HCT116 (cell line): Measurements from ENCODE around the gene GBF1. TPM values are rescaled to one million over a fixed set of nuclear protein-coding genes. Genes with fewer than 3 reads are reported as not detected.

Experiments used
- ATAC-seq: fragments of 200-7000 bp; cut with Tn5 transposase; 2 replicates; pipeline ENCODE4 v1.9.1; 2020; ENCODE audit warnings: mild to moderate bottlenecking, moderate library complexity
- BruUV-seq: library from RNA; stranded (reverse); fragments of 400-500 nt; replicated peaks from 2 replicates; lab custom pipeline; 2021; lab: Mats Ljungman, UMichigan
- CTCF ChIA-PET: fragments of 300-600 bp; sonication (Branson Sonifier 250); formaldehyde crosslinking; loops from one replicate; lab custom pipeline; 2021; ENCODE audit warnings: antibody characterized with exemption; lab: Charles Lee
- POLR2A ChIA-PET: fragments of 300-600, 350-600 bp; sonication (Branson Sonifier 250); formaldehyde crosslinking; loops from one replicate; lab custom pipeline; 2021; ENCODE audit warnings: antibody characterized with exemption; lab: Charles Lee
- RAD21 ChIA-PET, 2 experiments: fragments of 300-600 bp; sonication (Branson Sonifier 250); formaldehyde crosslinking; loops; one replicate each; lab custom pipeline; 2023; ENCODE audit warnings: low total read pairs in 2 of 2; ENCODE audit not compliant: uncharacterized antibody in 2 of 2, unreplicated experiment in 2 of 2, low non-redundant PET in 1 of 2; lab: Charles Lee
- DNase-seq: peaks from one replicate; pipeline ENCODE4 v3.0.0-alpha.2; 2010; ENCODE audit warnings: low read depth, low spot score
- H2AFZ ChIP-seq: fragments of 200-600 bp; shearing (Covaris generic), sonication (generic); 2 replicates; pipeline ENCODE4 v1.6.1; 2017; ENCODE audit warnings: low read depth, mixed run types, mixed read lengths, antibody characterized with exemption, low read length; ENCODE audit not compliant: poor library complexity, severe bottlenecking
- H3K27ac ChIP-seq: 2 replicates; pipeline ENCODE4 v1.5.1; 2012; ENCODE audit warnings: low read depth, low read length
- H3K27me3 ChIP-seq: fragments of 200-600 bp; sonication (generic); 2 replicates; pipeline ENCODE4 v1.6.1; 2016; ENCODE audit warnings: mixed run types, low read length, mixed read lengths; ENCODE audit not compliant: insufficient read depth
- H3K36me3 ChIP-seq, 2 experiments: fragments of 200-500 bp in 1 of 2; fragments of 200-600 bp in 1 of 2; sonication (Bioruptor generic) in 1 of 2; sonication (generic) in 1 of 2; 2 replicates each; pipeline versions ENCODE4 v1.5.1 to v1.6.1; 2014 to 2016; ENCODE audit warnings: low read length in 2 of 2, inconsistent platforms in 1 of 2, mixed read lengths in 1 of 2, mixed run types in 1 of 2; ENCODE audit not compliant: insufficient read depth in 2 of 2, control insufficient read depth in 1 of 2
- H3K4me1 ChIP-seq, 2 experiments: fragments of 200-600 bp in 1 of 2; sonication (generic) in 1 of 2; 2 replicates each; pipeline versions ENCODE4 v1.5.1 to v1.6.1; 2012 to 2017; ENCODE audit warnings: low read length in 2 of 2, inconsistent platforms in 1 of 2, mild to moderate bottlenecking in 1 of 2, mixed read lengths in 1 of 2, mixed run types in 1 of 2, moderate library complexity in 1 of 2; ENCODE audit not compliant: insufficient read depth in 2 of 2, control insufficient read depth in 1 of 2
- H3K4me2 ChIP-seq: fragments of 200-600 bp; sonication (generic); 2 replicates; pipeline ENCODE4 v1.6.1; 2017; ENCODE audit warnings: mixed run types, low read length, mixed read lengths
- H3K4me3 ChIP-seq, 2 experiments: fragments of 200-600 bp in 1 of 2; sonication (generic) in 1 of 2; replicated peaks in 1 of 2; 2 replicates each; pipeline ENCODE4 v1.5.1; 2011 to 2016; ENCODE audit warnings: low read length in 2 of 2, control low read depth in 1 of 2, low read depth in 1 of 2, mild to moderate bottlenecking in 1 of 2, mixed read lengths in 1 of 2, mixed run types in 1 of 2
- H3K79me2 ChIP-seq: fragments of 200-600 bp; sonication (generic); 2 replicates; pipeline ENCODE4 v1.6.1; 2017; ENCODE audit warnings: mild to moderate bottlenecking, mixed run types, low read length, moderate library complexity, mixed read lengths; ENCODE audit not compliant: insufficient read depth
- H3K9ac ChIP-seq: fragments of 200-600 bp; sonication (generic); 2 replicates; pipeline ENCODE4 v1.6.1; 2016; ENCODE audit warnings: low read length, mixed read lengths
- H3K9me2 ChIP-seq: fragments of 200-600 bp; sonication (generic), shearing (Covaris generic); 2 replicates; pipeline ENCODE4 v1.6.1; 2017; ENCODE audit warnings: mixed run types, mild to moderate bottlenecking, moderate library complexity; ENCODE audit not compliant: insufficient read depth
- H3K9me3 ChIP-seq, 2 experiments: fragments of 200-500 bp in 1 of 2; fragments of 200-600 bp in 1 of 2; sonication (Bioruptor generic) in 1 of 2; sonication (generic) in 1 of 2; 2 replicates each; pipeline ENCODE4 v1.6.1; 2014 to 2017; ENCODE audit warnings: low read length in 2 of 2, mixed read lengths in 2 of 2, inconsistent platforms in 1 of 2, low read depth in 1 of 2, mild to moderate bottlenecking in 1 of 2, mixed run types in 1 of 2, moderate library complexity in 1 of 2; ENCODE audit not compliant: control insufficient read depth in 1 of 2, insufficient read depth in 1 of 2
- H4K20me1 ChIP-seq: fragments of 200-600 bp; sonication (generic), shearing (Covaris generic); 2 replicates; pipeline ENCODE4 v1.6.1; 2017; ENCODE audit warnings: mixed run types, mild to moderate bottlenecking, moderate library complexity; ENCODE audit not compliant: insufficient read depth
- ATF3 ChIP-seq: IDR thresholded peaks from 2 replicates; pipeline ENCODE4 v1.6.1; 2012
- CBX3 ChIP-seq: IDR thresholded peaks from 2 replicates; pipeline ENCODE4 v1.6.1; 2012; ENCODE audit warnings: low read depth
- CEBPB ChIP-seq: IDR thresholded peaks from 2 replicates; pipeline ENCODE4 v1.6.1; 2012; ENCODE audit warnings: low read depth
- CTCF ChIP-seq, 3 experiments: fragments of 200-600 bp in 1 of 3; sonication (generic) in 1 of 3; IDR thresholded peaks in 2 of 3; conservative IDR thresholded peaks in 1 of 3; 2 replicates each; pipeline ENCODE4 v1.5.1; 2012 to 2017; ENCODE audit warnings: low read depth in 2 of 3, low read length in 2 of 3, antibody characterized with exemption in 1 of 3, borderline replicate concordance in 1 of 3, control low read depth in 1 of 3, mild to moderate bottlenecking in 1 of 3, mixed read lengths in 1 of 3, mixed run types in 1 of 3, moderate library complexity in 1 of 3; ENCODE audit not compliant: insufficient read depth in 1 of 3
- ELF1 ChIP-seq: IDR thresholded peaks from 2 replicates; pipeline ENCODE4 v1.6.1; 2012; ENCODE audit warnings: low read depth, borderline replicate concordance
- EZH2 ChIP-seq: fragments of 200-600 bp; sonication (generic); IDR thresholded peaks from 2 replicates; pipeline ENCODE4 v1.6.1; 2017; ENCODE audit warnings: antibody characterized with exemption, mixed run types
- EZH2phosphoT487 ChIP-seq: fragments of 200-600 bp; IDR thresholded peaks from 2 replicates; pipeline ENCODE4 v1.6.1; 2018; ENCODE audit warnings: antibody characterized with exemption, borderline replicate concordance
- JUND ChIP-seq: IDR thresholded peaks from 2 replicates; pipeline ENCODE4 v1.6.1; 2012
- MAX ChIP-seq: IDR thresholded peaks from 2 replicates; pipeline ENCODE4 v1.6.1; 2012
- POLR2A ChIP-seq: IDR thresholded peaks from 2 replicates; pipeline ENCODE4 v1.7.0; 2011; ENCODE audit warnings: borderline replicate concordance; ENCODE audit not compliant: insufficient read depth, insufficient read length; ENCODE audit errors: extremely low read depth
- POLR2AphosphoS5 ChIP-seq: IDR thresholded peaks from 2 replicates; pipeline ENCODE4 v1.6.1; 2011; ENCODE audit warnings: mild to moderate bottlenecking, low read depth, low read length, moderate library complexity
- RAD21 ChIP-seq: IDR thresholded peaks from 2 replicates; pipeline ENCODE4 v1.6.1; 2012; ENCODE audit warnings: low read depth, mild to moderate bottlenecking
- SIN3A ChIP-seq: IDR thresholded peaks from 2 replicates; pipeline ENCODE4 v1.6.1; 2012; ENCODE audit warnings: low read depth
- SP1 ChIP-seq: IDR thresholded peaks from 2 replicates; pipeline ENCODE4 v1.6.1; 2012; ENCODE audit warnings: low read depth
- SRF ChIP-seq: IDR thresholded peaks from 2 replicates; pipeline ENCODE4 v1.6.1; 2012; ENCODE audit warnings: low read depth
- TCF7L2 ChIP-seq: IDR thresholded peaks from 2 replicates; pipeline ENCODE4 v1.7.0; 2011; ENCODE audit warnings: borderline replicate concordance, inconsistent platforms; ENCODE audit not compliant: insufficient read depth, insufficient read length; ENCODE audit errors: extremely low read depth
- YY1 ChIP-seq: IDR thresholded peaks from 2 replicates; pipeline ENCODE4 v1.6.1; 2011; ENCODE audit warnings: low read length, low read depth, moderate library complexity, mild to moderate bottlenecking; ENCODE audit not compliant: insufficient replicate concordance; ENCODE audit errors: extremely low read depth
- ZBTB33 ChIP-seq: IDR thresholded peaks from 2 replicates; pipeline ENCODE4 v1.6.1; 2011; ENCODE audit warnings: mild to moderate bottlenecking, low read length, moderate library complexity; ENCODE audit not compliant: insufficient replicate concordance; ENCODE audit errors: extremely low read depth
- ZFX ChIP-seq: fragments of 450-650 bp; IDR thresholded peaks from 2 replicates; pipeline ENCODE4 v1.6.1; 2017
- ZNF274 ChIP-seq: fragments of 200-500 bp; sonication (Bioruptor generic); IDR thresholded peaks from 2 replicates; pipeline ENCODE4 v1.6.1; 2014; ENCODE audit warnings: mild to moderate bottlenecking, low read depth, low read length, inconsistent platforms
- intact Hi-C: fragments of 100-400 bp; cut with micrococcal nuclease; formaldehyde crosslinking; loops from 2 replicates; pipeline ENCODE4 v1.10.0; 2022
- total RNA-seq: library from RNA; stranded (reverse); gene quantifications from one replicate; pipeline ENCODE4 v1.2.1, GENCODE V29; 2021; ENCODE audit not compliant: unreplicated experiment

The GBF1 gene
- total RNA-seq, 1 experiment from 2014 or later = 58.9 TPM

GRCh38 chr10:102287991-102288390 lies 42.7 kb downstream of the GBF1 start:
- H4K20me1 ChIP-seq = peaks cover 6% of the 10 kb centered on the region; the same call in 1 of the 2 replicates
- ATAC-seq (no peak), DNase-seq (no peak)
- no peaks in the 10 kb centered on the region for H3K27me3 ChIP-seq
- peaks cover 46% of the 10 kb centered on the region for H3K79me2 ChIP-seq
- no peaks in the 10 kb centered on the region for H3K9me2 ChIP-seq
- BruUV-seq = no TSS peak
- TF ChIP-seq SP1 (no peak), RAD21 (no peak), MAX (no peak), SIN3A (no peak), CTCF (IDR thresholded peaks at IDR 0.05 in 2 of 3, conservative IDR thresholded peaks at IDR 0.05 in 1 of 3; ENCODE audit: borderline replicate concordance in 1 of 3, insufficient read depth in 1 of 3, low read depth in 2 of 3, low read length in 2 of 3) (no peak), YY1 (no peak), JUND (no peak), ELF1 (no peak), CEBPB (no peak), ZNF274 (no peak), EZH2 (no peak), POLR2A (no peak), POLR2AphosphoS5 (no peak), CBX3 (no peak), ATF3 (no peak), TCF7L2 (no peak), ZBTB33 (no peak), ZFX (no peak), EZH2phosphoT487 (no peak), SRF (no peak)
- no peak overlapping the region for H2AFZ ChIP-seq
- no peak overlapping the region for H3K27ac ChIP-seq
- intact Hi-C loops = no loop called here
- RAD21 ChIA-PET = no interaction called here
- H3K4me2 ChIP-seq = no peak overlapping the region
- H3K4me1 ChIP-seq = no peaks in the 10 kb centered on the region
- H3K9me3 ChIP-seq = no peaks in the 10 kb centered on the region
- CTCF ChIA-PET = interaction anchor here (0.6 kb wide), 1 partner anchor 166 kb away, joined by 3 read pairs; no protein-coding TSS in a partner anchor
- no peaks in the 10 kb centered on the region for H3K36me3 ChIP-seq
- no peak overlapping the region for H3K9ac ChIP-seq
- H3K4me3 ChIP-seq = no peak overlapping the region
- POLR2A ChIA-PET = no interaction called here
